Measurements from ENCODE around the gene TRIM49D2.
"Not testable (repeated sequence)": the region's sequence is repeated elsewhere in the genome, so short reads cannot be mapped to it uniquely, and the experiment has no call there.

TRIM49D2 gene, protein sequence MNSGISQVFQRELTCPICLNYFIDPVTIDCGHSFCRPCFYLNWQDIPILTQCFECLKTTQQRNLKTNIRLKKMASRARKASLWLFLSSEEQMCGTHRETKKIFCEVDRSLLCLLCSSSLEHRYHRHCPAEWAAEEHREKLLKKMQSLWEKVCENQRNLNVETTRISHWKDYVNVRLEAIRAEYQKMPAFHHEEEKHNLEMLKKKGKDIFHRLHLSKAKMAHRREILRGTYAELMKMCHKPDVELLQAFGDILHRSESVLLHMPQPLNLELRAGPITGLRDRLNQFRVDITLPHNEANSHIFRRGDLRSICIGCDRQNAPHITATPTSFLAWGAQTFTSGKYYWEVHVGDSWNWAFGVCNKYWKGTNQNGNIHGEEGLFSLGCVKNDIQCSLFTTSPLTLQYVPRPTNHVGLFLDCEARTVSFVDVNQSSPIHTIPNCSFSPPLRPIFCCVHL

DNA sequence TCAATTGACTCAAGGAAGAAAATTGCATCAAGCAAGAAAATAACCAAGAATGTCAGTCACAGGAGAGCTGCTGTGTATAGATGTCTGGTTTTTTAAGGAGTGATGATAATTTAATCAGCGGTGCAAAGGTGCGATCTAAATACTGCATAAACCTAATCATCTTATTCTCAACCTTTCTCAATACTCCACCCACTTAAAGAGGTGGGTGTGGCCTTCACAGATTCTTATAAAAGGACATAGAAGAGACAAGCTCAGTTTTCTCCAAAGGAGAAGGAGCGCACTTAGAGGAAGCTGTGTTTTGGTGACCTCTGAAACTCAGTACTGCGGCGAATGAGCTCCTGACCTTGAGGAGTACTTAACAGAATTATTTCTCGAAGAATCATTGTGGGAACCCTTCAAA lies at the start of gene TRIM49D2:
Gene TRIM49D2 (plus strand): TSS at position 301 of the 400 bp plus-strand sequence. CDS start 2,698 bp downstream, outside the sequence.
- DNase-seq (ENCODE audit: low read depth in 2 of 2): not testable (repeated sequence)

DNA sequence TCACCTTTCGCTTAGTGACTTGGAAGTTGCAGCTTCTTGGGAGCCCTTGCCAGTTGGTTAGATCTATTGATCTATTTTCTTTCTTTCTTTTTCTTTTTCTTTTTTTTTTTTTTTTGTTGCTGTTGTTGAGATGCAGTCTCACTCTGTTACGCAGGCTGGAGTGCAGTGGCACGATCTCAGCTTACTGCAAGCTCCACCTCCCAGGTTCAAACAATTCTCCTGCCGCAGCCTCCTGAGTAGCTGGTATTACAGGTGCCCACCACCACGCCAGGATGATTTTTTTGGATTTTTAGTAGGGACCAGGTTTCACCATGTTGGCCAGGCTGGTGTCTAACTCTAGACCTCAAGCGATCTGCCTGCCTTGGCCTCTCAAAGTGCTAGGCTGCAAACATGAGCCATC lies 46.4 kb upstream of the TRIM49D2 start:
- not testable (repeated sequence) for DNase-seq (ENCODE audit: low read depth in 2 of 2)

DNA sequence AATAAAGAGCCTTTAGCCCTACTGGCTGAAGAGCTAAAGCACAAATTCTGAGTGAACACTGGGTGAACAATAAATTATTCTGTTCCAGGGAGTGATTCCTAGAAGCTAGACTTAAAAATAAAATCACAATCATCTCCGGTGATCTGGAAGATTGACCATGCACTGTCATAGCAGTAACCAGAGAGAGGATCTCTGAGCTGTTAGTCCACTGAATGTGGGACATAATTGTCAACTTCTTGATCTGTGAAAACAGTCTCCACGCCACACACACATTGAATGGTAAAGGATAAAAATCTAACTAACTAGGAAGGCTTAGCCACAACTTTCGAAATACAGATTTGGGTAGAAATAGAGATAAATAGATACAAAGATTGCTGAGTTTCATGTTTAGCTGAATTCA lies 30.6 kb upstream of the TRIM49D2 start:
- DNase-seq (ENCODE audit: low read depth in 2 of 2): not testable (repeated sequence)

DNA sequence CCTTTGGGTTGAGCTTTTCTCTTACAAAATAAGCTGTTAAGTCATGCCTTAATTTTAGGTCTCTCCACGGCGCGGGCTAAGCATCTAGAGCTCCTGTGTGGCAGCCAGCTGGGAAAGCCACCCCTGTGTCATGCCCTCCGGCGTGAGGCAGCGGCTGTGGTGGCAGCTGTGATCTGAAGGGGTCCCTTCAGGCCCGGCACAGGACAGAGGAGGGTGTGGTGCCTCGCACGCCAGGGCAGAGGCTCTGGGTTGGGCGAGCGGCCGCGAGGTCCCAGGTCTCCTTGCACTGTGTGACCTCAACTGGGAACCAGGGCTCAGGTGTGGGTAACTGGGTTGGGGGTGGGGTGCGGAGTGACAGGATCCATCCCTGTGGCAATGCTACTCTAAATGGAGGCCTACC lies 23.1 kb upstream of the TRIM49D2 start:
- not testable (repeated sequence) for DNase-seq (ENCODE audit: low read depth in 2 of 2)

DNA sequence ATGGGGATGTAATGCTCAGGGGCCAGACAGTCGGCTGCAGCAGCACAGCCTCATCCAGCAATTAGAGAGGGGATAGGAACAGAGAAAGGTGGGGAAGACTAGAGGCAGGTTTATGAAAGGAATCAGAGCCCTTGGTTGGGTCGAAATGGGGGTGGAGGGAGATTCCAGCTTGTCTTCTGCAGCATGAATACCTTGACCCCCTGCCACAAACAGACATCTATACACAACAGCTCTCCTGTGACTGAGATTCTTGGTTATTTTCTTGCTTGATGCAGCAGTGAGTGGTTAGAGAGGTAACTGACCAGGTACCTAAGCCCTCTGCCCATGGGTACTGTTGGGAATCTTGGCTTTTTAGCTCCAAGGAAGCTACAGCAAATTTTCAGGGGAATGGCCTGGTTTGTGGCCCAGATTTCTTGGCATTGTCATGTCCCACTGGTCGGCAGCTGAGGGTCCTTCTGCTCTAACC lies 1.6 kb upstream of the TRIM49D2 start, which contains the start of gene TRIM49D1:
Gene TRIM49D1 (minus strand): TSS at position 51 of the 466 bp plus-strand sequence. CDS start 4,535 bp downstream, outside the sequence.
- no peak for DNase-seq (ENCODE audit: low read depth in 2 of 2)

DNA sequence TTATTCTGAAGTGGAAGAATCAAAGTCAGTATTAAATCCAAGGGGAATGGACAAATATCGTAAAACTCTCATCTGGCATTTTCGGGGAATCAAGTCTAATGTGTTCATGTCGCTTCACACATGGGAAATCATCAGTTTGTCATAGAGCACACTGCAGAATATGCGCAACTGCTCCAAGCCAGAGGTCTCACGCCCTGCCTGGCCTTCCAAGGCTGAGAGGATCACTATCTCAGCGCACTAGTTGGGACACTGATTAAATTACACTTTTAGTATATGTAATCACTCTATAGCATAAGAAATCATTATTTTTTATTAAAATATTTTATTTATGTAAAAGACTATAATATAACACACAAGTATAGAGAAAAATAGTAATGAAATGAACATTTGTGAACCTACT lies 37.0 kb downstream of the TRIM49D2 start:
- DNase-seq (ENCODE audit: low read depth in 2 of 2): not testable (repeated sequence)

DNA sequence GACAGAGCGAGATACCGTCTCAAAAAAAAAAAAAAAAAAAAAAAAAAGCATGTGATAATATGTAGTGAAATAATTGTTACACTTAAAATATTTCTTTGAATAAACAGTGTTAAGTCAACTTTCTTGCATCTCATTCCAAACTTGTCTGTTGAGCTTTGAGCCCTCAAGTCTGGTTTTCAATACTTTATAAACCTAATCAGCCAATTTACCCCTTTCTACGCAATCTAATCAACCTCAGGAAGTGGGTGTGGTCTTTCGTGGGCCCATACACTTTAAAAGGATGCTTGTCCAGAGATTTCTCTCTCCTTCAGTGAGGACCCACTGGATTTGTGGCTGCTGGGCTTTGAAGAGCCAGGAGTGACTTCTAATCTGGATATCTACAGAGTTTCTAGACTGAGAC lies 41.9 kb downstream of the TRIM49D2 start, which contains the start of gene TRIM64:
Gene TRIM64 (plus strand): TSS at position 301 of the 400 bp plus-strand sequence. CDS start 2,467 bp downstream, outside the sequence.
- DNase-seq (ENCODE audit: low read depth in 2 of 2): not testable (repeated sequence)
